ENCODE results near the gene CLDN19.

- TF ChIP-seq POLR2A (IDR thresholded peaks at IDR 0.05; ENCODE audit: low read length) (no peak), GATA1 (IDR thresholded peaks at IDR 0.05; ENCODE audit: low read depth, low read length) (no peak)
Observed at GRCh38 chr1:42730988-42731387, 9.0 kb downstream of the CLDN19 start.

All from erythroblast (primary cell).